Neural progenitor cell (in vitro differentiated cells): ENCODE results near the gene MYCBP2.

ENCODE experiments used
- EZH2 ChIP-seq: fragments of 200-600 bp; sonication (generic); IDR thresholded peaks from 2 replicates; pipeline ENCODE4 v1.6.1; 2017; ENCODE audit warnings: antibody characterized with exemption, mild to moderate bottlenecking, moderate library complexity
- EZH2phosphoT487 ChIP-seq: fragments of 200-600 bp; sonication (generic); IDR thresholded peaks from 2 replicates; pipeline ENCODE4 v1.6.1; 2017; ENCODE audit warnings: antibody characterized with exemption
- TF ChIP-seq, protein P1 (sequence below): fragments of 200-600 bp; sonication (generic); IDR thresholded peaks from 2 replicates; pipeline ENCODE4 v1.5.1; 2017; ENCODE audit warnings: antibody characterized with exemption, mild to moderate bottlenecking

DNA sequence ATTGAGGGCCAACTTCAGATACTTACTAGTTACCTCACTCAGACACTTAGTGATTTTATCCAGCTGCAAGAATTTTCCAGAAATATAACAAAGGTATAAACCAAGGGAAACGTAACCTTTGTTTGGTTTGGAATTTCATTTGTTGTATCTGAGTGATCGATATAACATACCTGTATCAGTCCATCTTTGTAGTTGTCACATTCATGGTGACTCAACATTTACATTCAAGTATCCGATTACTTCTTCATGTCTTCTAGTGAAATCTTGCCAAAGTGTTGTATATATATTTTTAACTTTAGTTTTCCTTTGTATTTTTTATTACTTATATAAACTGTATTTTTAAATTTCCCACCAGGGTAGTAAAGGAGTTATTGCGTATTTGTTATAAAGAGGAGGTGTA, 16.9 kb upstream of the MYCBP2 start:
- TF ChIP-seq, protein P1, sequence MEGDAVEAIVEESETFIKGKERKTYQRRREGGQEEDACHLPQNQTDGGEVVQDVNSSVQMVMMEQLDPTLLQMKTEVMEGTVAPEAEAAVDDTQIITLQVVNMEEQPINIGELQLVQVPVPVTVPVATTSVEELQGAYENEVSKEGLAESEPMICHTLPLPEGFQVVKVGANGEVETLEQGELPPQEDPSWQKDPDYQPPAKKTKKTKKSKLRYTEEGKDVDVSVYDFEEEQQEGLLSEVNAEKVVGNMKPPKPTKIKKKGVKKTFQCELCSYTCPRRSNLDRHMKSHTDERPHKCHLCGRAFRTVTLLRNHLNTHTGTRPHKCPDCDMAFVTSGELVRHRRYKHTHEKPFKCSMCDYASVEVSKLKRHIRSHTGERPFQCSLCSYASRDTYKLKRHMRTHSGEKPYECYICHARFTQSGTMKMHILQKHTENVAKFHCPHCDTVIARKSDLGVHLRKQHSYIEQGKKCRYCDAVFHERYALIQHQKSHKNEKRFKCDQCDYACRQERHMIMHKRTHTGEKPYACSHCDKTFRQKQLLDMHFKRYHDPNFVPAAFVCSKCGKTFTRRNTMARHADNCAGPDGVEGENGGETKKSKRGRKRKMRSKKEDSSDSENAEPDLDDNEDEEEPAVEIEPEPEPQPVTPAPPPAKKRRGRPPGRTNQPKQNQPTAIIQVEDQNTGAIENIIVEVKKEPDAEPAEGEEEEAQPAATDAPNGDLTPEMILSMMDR, result no peak
- TF ChIP-seq EZH2, result no peak
- no peak for TF ChIP-seq EZH2phosphoT487
